HEK293 (cell line): ENCODE measurements around the gene ADAMTS12.

Experiments
- CTCF ChIA-PET: fragments of 350-600 bp; formaldehyde crosslinking; extraction: SDS; loops from one replicate; lab custom pipeline; 2021; ENCODE audit warnings: antibody characterized with exemption; lab: Yijun Ruan, JAX
- POLR2A ChIA-PET: fragments of 300-600 bp; formaldehyde crosslinking; extraction: SDS; loops from one replicate; lab custom pipeline; 2020; ENCODE audit warnings: antibody characterized with exemption, inconsistent platforms; lab: Yijun Ruan, JAX
- H3K27ac ChIP-seq: fragments of 200-500 bp; sonication (Bioruptor generic); 2 replicates; pipeline ENCODE4 v1.5.1; 2014; ENCODE audit warnings: low read depth, low read length, control low read depth, inconsistent platforms; ENCODE audit errors: extremely low read depth
- H3K36me3 ChIP-seq, 2 experiments: fragments of 200-500 bp in 1 of 2; sonication (Bioruptor generic) in 1 of 2; 1 replicate in 1 of 2; 2 replicates in 1 of 2; pipeline ENCODE4 v1.5.1; 2014 to 2017; ENCODE audit warnings: inconsistent platforms in 2 of 2, low read length in 2 of 2; ENCODE audit not compliant: control insufficient read depth in 2 of 2, insufficient read depth in 1 of 2
- H3K4me1 ChIP-seq: fragments of 200-500 bp; sonication (Bioruptor generic); 2 replicates; pipeline ENCODE4 v1.5.1; 2014; ENCODE audit warnings: mild to moderate bottlenecking, low read length, inconsistent platforms; ENCODE audit not compliant: control insufficient read depth, insufficient read depth
- H3K4me3 ChIP-seq: 2 replicates; pipeline ENCODE4 v1.5.1; 2011; ENCODE audit warnings: low read depth, mild to moderate bottlenecking, control low read depth, low read length, moderate library complexity
- H3K9me3 ChIP-seq: fragments of 200-500 bp; sonication (Bioruptor generic); 2 replicates; pipeline ENCODE4 v1.5.1; 2014; ENCODE audit warnings: low read depth, low read length, inconsistent platforms; ENCODE audit not compliant: control insufficient read depth, insufficient read depth
- FEZF1 ChIP-seq: fragments of 450-650 bp; formaldehyde crosslinking; IDR thresholded peaks from 2 replicates; pipeline ENCODE4 v1.5.1; 2016; ENCODE audit warnings: missing biosample characterization, missing genetic modification characterization
- KLF7 ChIP-seq: fragments of 450-650 bp; formaldehyde crosslinking; IDR thresholded peaks from 2 replicates; pipeline ENCODE4 v1.5.1; 2016; ENCODE audit warnings: missing biosample characterization, missing genetic modification characterization, borderline replicate concordance
- SETDB1 ChIP-seq: IDR thresholded peaks from one replicate; pipeline ENCODE4 v1.6.1; 2017; ENCODE audit warnings: mild to moderate bottlenecking, low read length, moderate library complexity, mixed read lengths; ENCODE audit not compliant: insufficient read length
- SP7 ChIP-seq: fragments of 450-650 bp; formaldehyde crosslinking; IDR thresholded peaks from 2 replicates; pipeline ENCODE4 v1.5.1; 2016; ENCODE audit warnings: missing biosample characterization, missing genetic modification characterization
- ZBTB11 ChIP-seq: fragments of 450-650 bp; formaldehyde crosslinking; conservative IDR thresholded peaks from 2 replicates; pipeline ENCODE4 v1.5.1; 2016; ENCODE audit warnings: low read depth, missing biosample characterization, missing genetic modification characterization
- ZBTB17 ChIP-seq: fragments of 450-650 bp; formaldehyde crosslinking; IDR thresholded peaks from 2 replicates; pipeline ENCODE4 v1.5.1; 2016; ENCODE audit warnings: missing biosample characterization, missing genetic modification characterization
- ZNF10 ChIP-seq: fragments of 450-650 bp; formaldehyde crosslinking; IDR thresholded peaks from 2 replicates; pipeline ENCODE4 v1.5.1; 2017; ENCODE audit warnings: missing biosample characterization, missing genetic modification characterization
- ZNF121 ChIP-seq: fragments of 450-650 bp; formaldehyde crosslinking; IDR thresholded peaks from 2 replicates; pipeline ENCODE4 v1.5.1; 2016; ENCODE audit warnings: missing biosample characterization, missing genetic modification characterization
- ZNF138 ChIP-seq: fragments of 450-650 bp; formaldehyde crosslinking; IDR thresholded peaks from 2 replicates; pipeline ENCODE4 v1.5.1; 2016; ENCODE audit warnings: missing biosample characterization, missing genetic modification characterization, borderline replicate concordance
- ZNF394 ChIP-seq: fragments of 450-650 bp; formaldehyde crosslinking; IDR thresholded peaks from 2 replicates; pipeline ENCODE4 v1.5.1; 2016; ENCODE audit warnings: missing biosample characterization, missing genetic modification characterization, mild to moderate bottlenecking, moderate library complexity, borderline replicate concordance
- ZNF510 ChIP-seq: fragments of 450-650 bp; formaldehyde crosslinking; IDR thresholded peaks from 2 replicates; pipeline ENCODE4 v1.5.1; 2018; ENCODE audit warnings: mild to moderate bottlenecking, missing genetic modification characterization, missing biosample characterization; ENCODE audit not compliant: insufficient replicate concordance
- ZNF529 ChIP-seq: fragments of 450-650 bp; formaldehyde crosslinking; IDR thresholded peaks from 2 replicates; pipeline ENCODE4 v1.5.1; 2017; ENCODE audit warnings: missing genetic modification characterization, missing biosample characterization; ENCODE audit not compliant: insufficient replicate concordance
- ZNF670 ChIP-seq: fragments of 450-650 bp; formaldehyde crosslinking; IDR thresholded peaks from 2 replicates; pipeline ENCODE4 v1.5.1; 2016; ENCODE audit warnings: missing biosample characterization, missing genetic modification characterization, low read depth
- ZNF776 ChIP-seq: fragments of 450-650 bp; formaldehyde crosslinking; IDR thresholded peaks from 2 replicates; pipeline ENCODE4 v1.5.0; 2017; ENCODE audit warnings: missing biosample characterization, missing genetic modification characterization, borderline replicate concordance
- ZSCAN16 ChIP-seq: fragments of 450-650 bp; formaldehyde crosslinking; IDR thresholded peaks from 2 replicates; pipeline ENCODE4 v1.5.1; 2016; ENCODE audit warnings: missing biosample characterization, missing genetic modification characterization
- TF ChIP-seq, protein P1 (sequence below): fragments of 450-650 bp; formaldehyde crosslinking; IDR thresholded peaks from 2 replicates; pipeline ENCODE4 v1.5.1; 2017; ENCODE audit warnings: missing biosample characterization, missing genetic modification characterization
- TF ChIP-seq, protein P2 (sequence below): fragments of 450-650 bp; formaldehyde crosslinking; IDR thresholded peaks from 2 replicates; pipeline ENCODE4 v1.5.1; 2016; ENCODE audit warnings: missing biosample characterization, missing genetic modification characterization

Gene ADAMTS12

GRCh38 chr5:33688526-33688925, 203.3 kb downstream of the ADAMTS12 start:
- POLR2A ChIA-PET, result no interaction called here
- Histone ChIP-seq H3K36me3 (no peaks in the 10 kb centered on the region), H3K4me1 (no peaks in the 10 kb centered on the region), H3K4me3 (no peak overlapping the region), H3K27ac (no peak overlapping the region), H3K9me3 (no peaks in the 10 kb centered on the region)
- CTCF ChIA-PET, result interaction anchor here (0.6 kb wide), 1 partner anchor 619 kb away, joined by 3 read pairs; no protein-coding TSS in a partner anchor
- TF ChIP-seq ZSCAN16 (tag by site-specific recombination), result no peak
- no peak for TF ChIP-seq ZNF529 (tag by site-specific recombination)
- no peak for TF ChIP-seq ZBTB17 (tag by site-specific recombination)
- TF ChIP-seq ZNF121, result no peak
- no peak for TF ChIP-seq ZNF394 (tag by site-specific recombination)
- TF ChIP-seq, protein P1, sequence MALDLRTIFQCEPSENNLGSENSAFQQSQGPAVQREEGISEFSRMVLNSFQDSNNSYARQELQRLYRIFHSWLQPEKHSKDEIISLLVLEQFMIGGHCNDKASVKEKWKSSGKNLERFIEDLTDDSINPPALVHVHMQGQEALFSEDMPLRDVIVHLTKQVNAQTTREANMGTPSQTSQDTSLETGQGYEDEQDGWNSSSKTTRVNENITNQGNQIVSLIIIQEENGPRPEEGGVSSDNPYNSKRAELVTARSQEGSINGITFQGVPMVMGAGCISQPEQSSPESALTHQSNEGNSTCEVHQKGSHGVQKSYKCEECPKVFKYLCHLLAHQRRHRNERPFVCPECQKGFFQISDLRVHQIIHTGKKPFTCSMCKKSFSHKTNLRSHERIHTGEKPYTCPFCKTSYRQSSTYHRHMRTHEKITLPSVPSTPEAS (tag by site-specific recombination), result no peak
- no peak for TF ChIP-seq ZNF776 (tag by site-specific recombination)
- TF ChIP-seq ZNF670 (tag by site-specific recombination), result no peak
- no peak for TF ChIP-seq FEZF1 (tag by site-specific recombination)
- no peak for TF ChIP-seq ZNF10 (tag by site-specific recombination)
- TF ChIP-seq SP7 (tag by site-specific recombination), result no peak
- TF ChIP-seq, all 188 proteins: peak for 0

DNA sequence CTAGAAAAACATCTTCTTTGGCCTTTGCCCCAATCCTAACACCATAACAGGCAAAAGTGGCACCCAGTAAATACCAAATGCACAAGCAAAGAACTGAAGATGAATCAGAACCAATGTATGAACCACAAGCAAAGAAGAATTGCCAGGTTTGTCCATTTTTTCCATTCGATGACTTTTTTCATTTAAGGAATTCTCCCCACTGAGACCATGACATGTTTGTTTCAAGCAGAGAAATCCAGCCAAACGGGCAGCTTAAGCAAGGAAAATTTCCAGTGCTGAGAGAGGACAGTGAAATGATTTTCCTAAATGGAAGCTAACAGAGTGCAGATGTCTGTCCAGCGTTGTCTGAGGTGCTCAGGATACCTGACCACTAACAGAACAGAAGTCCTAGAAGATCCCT, 203.7 kb downstream of the ADAMTS12 start:
- no peaks in the 10 kb centered on the region for H3K36me3 ChIP-seq
- TF ChIP-seq SETDB1 (no peak), KLF7 (tag by site-specific recombination) (no peak), ZNF138 (tag by site-specific recombination) (no peak), ZNF510 (tag by site-specific recombination) (no peak), ZBTB11 (tag by site-specific recombination) (no peak)
- TF ChIP-seq, protein P2, sequence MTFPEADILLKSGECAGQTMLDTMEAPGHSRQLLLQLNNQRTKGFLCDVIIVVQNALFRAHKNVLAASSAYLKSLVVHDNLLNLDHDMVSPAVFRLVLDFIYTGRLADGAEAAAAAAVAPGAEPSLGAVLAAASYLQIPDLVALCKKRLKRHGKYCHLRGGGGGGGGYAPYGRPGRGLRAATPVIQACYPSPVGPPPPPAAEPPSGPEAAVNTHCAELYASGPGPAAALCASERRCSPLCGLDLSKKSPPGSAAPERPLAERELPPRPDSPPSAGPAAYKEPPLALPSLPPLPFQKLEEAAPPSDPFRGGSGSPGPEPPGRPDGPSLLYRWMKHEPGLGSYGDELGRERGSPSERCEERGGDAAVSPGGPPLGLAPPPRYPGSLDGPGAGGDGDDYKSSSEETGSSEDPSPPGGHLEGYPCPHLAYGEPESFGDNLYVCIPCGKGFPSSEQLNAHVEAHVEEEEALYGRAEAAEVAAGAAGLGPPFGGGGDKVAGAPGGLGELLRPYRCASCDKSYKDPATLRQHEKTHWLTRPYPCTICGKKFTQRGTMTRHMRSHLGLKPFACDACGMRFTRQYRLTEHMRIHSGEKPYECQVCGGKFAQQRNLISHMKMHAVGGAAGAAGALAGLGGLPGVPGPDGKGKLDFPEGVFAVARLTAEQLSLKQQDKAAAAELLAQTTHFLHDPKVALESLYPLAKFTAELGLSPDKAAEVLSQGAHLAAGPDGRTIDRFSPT (tag by site-specific recombination), result no peak
- TF ChIP-seq, all 188 proteins: peak for 0
- CTCF ChIA-PET, result interaction anchor here (0.5 to 0.6 kb wide), 2 partner anchors 99 to 618 kb away, joined by 3 read pairs; no protein-coding TSS in a partner anchor
- Histone ChIP-seq H3K27ac (no peak overlapping the region), H3K9me3 (no peaks in the 10 kb centered on the region), H3K4me1 (no peaks in the 10 kb centered on the region), H3K4me3 (no peak overlapping the region)
- POLR2A ChIA-PET, result no interaction called here
